HCT116 (cell line): Measurements from ENCODE around the gene CYB5R2.
A peak's percentile ranks its signal among the peaks of the same experiment; 100 is the strongest.

Source experiments
- ATF3 ChIP-seq: IDR thresholded peaks from 2 replicates; pipeline ENCODE4 v1.6.1; 2012
- CBX3 ChIP-seq: IDR thresholded peaks from 2 replicates; pipeline ENCODE4 v1.6.1; 2012; ENCODE audit warnings: low read depth
- CEBPB ChIP-seq: IDR thresholded peaks from 2 replicates; pipeline ENCODE4 v1.6.1; 2012; ENCODE audit warnings: low read depth
- EGR1 ChIP-seq: IDR thresholded peaks from 2 replicates; pipeline ENCODE4 v1.6.1; 2012; ENCODE audit warnings: low read depth
- EZH2 ChIP-seq: fragments of 200-600 bp; sonication (generic); IDR thresholded peaks from 2 replicates; pipeline ENCODE4 v1.6.1; 2017; ENCODE audit warnings: antibody characterized with exemption, mixed run types
- FOSL1 ChIP-seq: IDR thresholded peaks from 2 replicates; pipeline ENCODE4 v1.6.1; 2012; ENCODE audit warnings: low read depth
- JUND ChIP-seq: IDR thresholded peaks from 2 replicates; pipeline ENCODE4 v1.6.1; 2012
- POLR2A ChIP-seq: IDR thresholded peaks from 2 replicates; pipeline ENCODE4 v1.7.0; 2011; ENCODE audit warnings: borderline replicate concordance; ENCODE audit not compliant: insufficient read depth, insufficient read length; ENCODE audit errors: extremely low read depth
- POLR2AphosphoS5 ChIP-seq: IDR thresholded peaks from 2 replicates; pipeline ENCODE4 v1.6.1; 2011; ENCODE audit warnings: mild to moderate bottlenecking, low read depth, low read length, moderate library complexity
- RAD21 ChIP-seq: IDR thresholded peaks from 2 replicates; pipeline ENCODE4 v1.6.1; 2012; ENCODE audit warnings: low read depth, mild to moderate bottlenecking
- SRF ChIP-seq: IDR thresholded peaks from 2 replicates; pipeline ENCODE4 v1.6.1; 2012; ENCODE audit warnings: low read depth
- TCF7L2 ChIP-seq: IDR thresholded peaks from 2 replicates; pipeline ENCODE4 v1.7.0; 2011; ENCODE audit warnings: borderline replicate concordance, inconsistent platforms; ENCODE audit not compliant: insufficient read depth, insufficient read length; ENCODE audit errors: extremely low read depth
- TF ChIP-seq, protein P1 (sequence below), 3 experiments: fragments of 200-600 bp in 1 of 3; sonication (generic) in 1 of 3; IDR thresholded peaks in 2 of 3; conservative IDR thresholded peaks in 1 of 3; 2 replicates each; pipeline ENCODE4 v1.5.1; 2012 to 2017; ENCODE audit warnings: low read depth in 2 of 3, low read length in 2 of 3, antibody characterized with exemption in 1 of 3, borderline replicate concordance in 1 of 3, control low read depth in 1 of 3, mild to moderate bottlenecking in 1 of 3, mixed read lengths in 1 of 3, mixed run types in 1 of 3, moderate library complexity in 1 of 3; ENCODE audit not compliant: insufficient read depth in 1 of 3

GRCh38 chr11:7657306-7658025 lies 15.8 kb downstream of the CYB5R2 start:
- TF ChIP-seq JUND (no peak), ATF3 (no peak), FOSL1 (no peak), POLR2AphosphoS5 (no peak), EGR1 (no peak), EZH2 (no peak), TCF7L2 (no peak), POLR2A (no peak), SRF (no peak), CEBPB (no peak), CBX3 (no peak), RAD21 (peak; percentile 85)
- TF ChIP-seq, protein P1, sequence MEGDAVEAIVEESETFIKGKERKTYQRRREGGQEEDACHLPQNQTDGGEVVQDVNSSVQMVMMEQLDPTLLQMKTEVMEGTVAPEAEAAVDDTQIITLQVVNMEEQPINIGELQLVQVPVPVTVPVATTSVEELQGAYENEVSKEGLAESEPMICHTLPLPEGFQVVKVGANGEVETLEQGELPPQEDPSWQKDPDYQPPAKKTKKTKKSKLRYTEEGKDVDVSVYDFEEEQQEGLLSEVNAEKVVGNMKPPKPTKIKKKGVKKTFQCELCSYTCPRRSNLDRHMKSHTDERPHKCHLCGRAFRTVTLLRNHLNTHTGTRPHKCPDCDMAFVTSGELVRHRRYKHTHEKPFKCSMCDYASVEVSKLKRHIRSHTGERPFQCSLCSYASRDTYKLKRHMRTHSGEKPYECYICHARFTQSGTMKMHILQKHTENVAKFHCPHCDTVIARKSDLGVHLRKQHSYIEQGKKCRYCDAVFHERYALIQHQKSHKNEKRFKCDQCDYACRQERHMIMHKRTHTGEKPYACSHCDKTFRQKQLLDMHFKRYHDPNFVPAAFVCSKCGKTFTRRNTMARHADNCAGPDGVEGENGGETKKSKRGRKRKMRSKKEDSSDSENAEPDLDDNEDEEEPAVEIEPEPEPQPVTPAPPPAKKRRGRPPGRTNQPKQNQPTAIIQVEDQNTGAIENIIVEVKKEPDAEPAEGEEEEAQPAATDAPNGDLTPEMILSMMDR (IDR thresholded peaks at IDR 0.05 in 2 of 3, conservative IDR thresholded peaks at IDR 0.05 in 1 of 3; ENCODE audit: borderline replicate concordance in 1 of 3, insufficient read depth in 1 of 3, low read depth in 2 of 3, low read length in 2 of 3) = peak; percentile 43 to 67 (median 49); a peak in 5 of 6 replicates
